Measurements from ENCODE around the gene CALCOCO2. TPM values are rescaled to one million over a fixed set of nuclear protein-coding genes. Genes with fewer than 3 reads are reported as not detected.

Gene CALCOCO2, protein sequence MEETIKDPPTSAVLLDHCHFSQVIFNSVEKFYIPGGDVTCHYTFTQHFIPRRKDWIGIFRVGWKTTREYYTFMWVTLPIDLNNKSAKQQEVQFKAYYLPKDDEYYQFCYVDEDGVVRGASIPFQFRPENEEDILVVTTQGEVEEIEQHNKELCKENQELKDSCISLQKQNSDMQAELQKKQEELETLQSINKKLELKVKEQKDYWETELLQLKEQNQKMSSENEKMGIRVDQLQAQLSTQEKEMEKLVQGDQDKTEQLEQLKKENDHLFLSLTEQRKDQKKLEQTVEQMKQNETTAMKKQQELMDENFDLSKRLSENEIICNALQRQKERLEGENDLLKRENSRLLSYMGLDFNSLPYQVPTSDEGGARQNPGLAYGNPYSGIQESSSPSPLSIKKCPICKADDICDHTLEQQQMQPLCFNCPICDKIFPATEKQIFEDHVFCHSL
- total RNA-seq, result 23.8 and 35.3 TPM in 2 replicates
- 38.6 and 56.4 TPM in 2 replicates for polyA plus RNA-seq

DNA sequence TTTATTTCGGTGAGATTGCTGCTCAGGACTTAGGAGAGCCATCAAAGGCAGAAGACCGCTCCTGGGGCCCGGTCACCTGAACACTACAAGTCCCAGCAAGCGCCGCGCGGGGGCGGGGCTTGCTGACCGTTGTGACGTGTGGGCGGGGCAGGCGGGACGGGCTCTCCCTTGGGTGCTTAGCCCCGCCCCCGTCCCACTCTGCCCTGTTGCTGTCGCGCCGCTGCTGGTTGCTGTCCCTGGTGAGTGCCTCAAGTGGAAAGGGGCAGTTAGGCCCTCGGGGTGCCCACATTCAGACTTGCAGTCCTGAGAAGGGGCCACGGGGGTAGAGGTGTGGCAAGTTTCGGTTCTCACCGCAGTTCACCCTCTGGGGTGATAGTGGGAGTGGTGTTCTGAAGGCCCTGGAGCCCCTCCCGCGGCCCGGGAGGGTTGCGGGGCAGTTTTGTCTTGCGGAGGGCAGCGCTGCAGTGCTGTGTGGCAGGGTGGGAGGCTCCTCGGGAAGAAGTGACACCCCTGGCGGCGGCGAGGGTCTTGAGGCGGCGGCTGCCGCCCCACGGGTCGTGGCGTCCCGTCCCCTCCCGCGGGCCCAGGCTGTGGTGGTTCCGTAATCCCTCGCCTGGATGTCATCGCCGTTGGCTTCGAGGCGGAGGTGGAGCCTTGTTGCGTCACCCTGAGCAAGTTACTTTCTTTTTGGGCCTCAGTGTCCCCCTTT, at the start of gene CALCOCO2:
Gene CALCOCO2, plus strand, starts transcription at position 196 of the 709 bp plus-strand sequence. CDS start 10,673 bp downstream, outside the sequence.
- Histone ChIP-seq H3K27me3 (no peaks in the 10 kb centered on the region), H3K27ac (peak within 1 kb of the TSS; percentile 3), H3K36me3 (no peaks in the 10 kb centered on the region), H3K4me1 (ENCODE audit: low read depth) (peaks cover 7% of the 10 kb centered on the region), H3K4me3 (peak within 1 kb of the TSS; percentile 58), H3K9me3 (ENCODE audit: low read depth) (no peaks in the 10 kb centered on the region)
- TF ChIP-seq, protein P1, sequence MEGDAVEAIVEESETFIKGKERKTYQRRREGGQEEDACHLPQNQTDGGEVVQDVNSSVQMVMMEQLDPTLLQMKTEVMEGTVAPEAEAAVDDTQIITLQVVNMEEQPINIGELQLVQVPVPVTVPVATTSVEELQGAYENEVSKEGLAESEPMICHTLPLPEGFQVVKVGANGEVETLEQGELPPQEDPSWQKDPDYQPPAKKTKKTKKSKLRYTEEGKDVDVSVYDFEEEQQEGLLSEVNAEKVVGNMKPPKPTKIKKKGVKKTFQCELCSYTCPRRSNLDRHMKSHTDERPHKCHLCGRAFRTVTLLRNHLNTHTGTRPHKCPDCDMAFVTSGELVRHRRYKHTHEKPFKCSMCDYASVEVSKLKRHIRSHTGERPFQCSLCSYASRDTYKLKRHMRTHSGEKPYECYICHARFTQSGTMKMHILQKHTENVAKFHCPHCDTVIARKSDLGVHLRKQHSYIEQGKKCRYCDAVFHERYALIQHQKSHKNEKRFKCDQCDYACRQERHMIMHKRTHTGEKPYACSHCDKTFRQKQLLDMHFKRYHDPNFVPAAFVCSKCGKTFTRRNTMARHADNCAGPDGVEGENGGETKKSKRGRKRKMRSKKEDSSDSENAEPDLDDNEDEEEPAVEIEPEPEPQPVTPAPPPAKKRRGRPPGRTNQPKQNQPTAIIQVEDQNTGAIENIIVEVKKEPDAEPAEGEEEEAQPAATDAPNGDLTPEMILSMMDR (IDR thresholded peaks at IDR 0.05; ENCODE audit: low read depth, low read length), result no peak
- DNase-seq (ENCODE audit: low read depth in 1 of 2, low spot score in 1 of 2), result peak; percentile 94 to 97

DNA sequence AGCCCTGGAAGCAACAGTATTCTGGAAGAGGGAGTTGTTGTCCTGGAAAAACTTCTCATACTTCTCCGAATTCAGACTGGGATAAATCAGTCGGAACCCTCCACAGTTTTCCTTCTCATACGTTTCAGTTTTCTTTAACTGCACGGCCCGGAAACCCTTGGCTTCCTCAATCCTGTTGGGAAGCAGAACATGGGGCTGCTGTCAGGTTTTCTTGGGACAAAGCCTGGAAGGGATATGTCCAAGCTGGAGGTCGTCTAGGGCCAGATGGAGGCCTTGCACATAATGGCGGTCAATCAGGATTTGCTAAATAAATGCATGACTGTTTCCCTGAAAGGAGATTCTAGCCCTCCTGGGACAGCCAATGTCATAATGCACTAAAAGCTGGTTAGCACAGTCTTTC, 43.0 kb upstream of the CALCOCO2 start:
- Histone ChIP-seq H3K27ac (no peak overlapping the region), H3K4me1 (ENCODE audit: low read depth) (no peaks in the 10 kb centered on the region), H3K27me3 (peaks cover 69% of the 10 kb centered on the region), H3K36me3 (no peaks in the 10 kb centered on the region), H3K4me3 (no peak overlapping the region), H3K9me3 (ENCODE audit: low read depth) (no peaks in the 10 kb centered on the region)
- no peak for DNase-seq (ENCODE audit: low read depth in 1 of 2, low spot score in 1 of 2)
- TF ChIP-seq, protein P1 (IDR thresholded peaks at IDR 0.05; ENCODE audit: low read depth, low read length), result no peak

DNA sequence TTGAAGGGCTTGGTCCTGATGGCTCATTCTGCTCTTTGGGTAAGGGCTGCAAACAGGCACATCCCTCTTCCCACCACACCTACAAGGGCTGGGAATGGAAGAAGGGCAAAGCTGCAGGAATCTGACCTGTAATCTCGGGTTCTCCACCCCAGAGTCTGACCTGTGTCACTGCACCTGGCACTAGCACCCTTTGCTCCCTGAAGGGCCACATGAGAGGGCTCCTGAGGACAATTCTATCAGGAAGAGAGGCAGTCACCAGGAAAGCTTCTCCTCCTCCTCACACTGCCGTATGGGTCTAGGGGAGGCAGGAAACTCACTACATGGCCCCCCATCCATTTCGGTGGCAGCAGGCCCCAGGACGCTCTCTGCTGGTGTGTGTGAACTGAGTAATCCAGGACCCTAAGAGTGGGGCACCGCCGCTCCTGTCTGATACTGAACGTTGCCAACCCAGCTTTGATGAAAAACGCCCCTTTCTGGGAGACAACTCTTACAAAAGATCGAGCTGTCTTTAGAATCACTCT, 40.2 kb upstream of the CALCOCO2 start:
- H3K27me3 ChIP-seq, result peaks cover 71% of the 10 kb centered on the region
- H3K4me1 ChIP-seq (ENCODE audit: low read depth), result no peaks in the 10 kb centered on the region
- no peaks in the 10 kb centered on the region for H3K36me3 ChIP-seq
- H3K9me3 ChIP-seq (ENCODE audit: low read depth), result no peaks in the 10 kb centered on the region
- TF ChIP-seq, protein P1 (IDR thresholded peaks at IDR 0.05; ENCODE audit: low read depth, low read length), result no peak
- H3K27ac ChIP-seq, result no peak overlapping the region
- no peak overlapping the region for H3K4me3 ChIP-seq
- no peak for DNase-seq (ENCODE audit: low read depth in 1 of 2, low spot score in 1 of 2)

DNA sequence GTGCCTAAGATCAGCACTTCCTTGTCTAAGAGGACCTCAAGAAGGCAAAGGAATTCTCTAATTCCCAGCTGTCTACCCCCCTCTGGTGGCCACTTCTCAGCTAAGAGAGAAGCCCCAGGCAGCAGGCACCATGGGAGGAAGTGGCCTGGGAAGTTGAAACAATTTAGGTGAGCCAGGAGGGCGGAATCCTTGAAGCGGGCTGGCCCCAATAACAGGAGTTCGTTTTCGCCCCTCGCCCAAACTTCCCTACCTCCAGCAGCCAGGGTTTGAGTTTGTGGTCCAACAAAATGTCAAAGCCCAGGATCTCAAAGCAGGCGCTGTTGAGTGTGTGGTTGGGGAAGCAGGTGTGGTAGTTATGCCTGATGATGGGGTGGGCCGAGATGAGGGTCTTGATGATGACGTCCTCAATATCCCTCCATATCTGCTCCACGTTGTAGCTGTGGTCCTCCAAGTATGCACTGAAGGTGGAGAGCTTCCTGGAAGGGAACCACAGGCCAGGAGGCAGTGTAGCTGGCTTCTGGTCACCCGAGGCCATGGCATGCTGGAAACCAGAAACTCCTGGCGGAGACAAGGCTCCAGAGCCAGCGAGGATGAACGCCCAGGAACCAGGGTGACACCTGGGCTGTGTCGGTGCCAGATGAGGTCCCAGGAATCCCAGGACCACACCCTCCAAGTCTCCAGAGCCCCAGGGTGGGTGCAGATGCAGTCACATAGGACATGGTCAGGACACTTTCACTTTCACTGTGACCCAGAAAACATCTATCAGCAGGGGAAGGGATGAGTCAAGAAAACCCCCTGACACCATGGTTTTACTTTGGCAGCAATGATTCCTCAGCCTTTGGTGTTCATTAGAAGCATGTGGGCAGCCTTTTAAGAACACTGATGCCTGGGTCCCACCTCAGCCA, 39.5 kb upstream of the CALCOCO2 start:
- no peaks in the 10 kb centered on the region for H3K36me3 ChIP-seq
- H3K4me1 ChIP-seq (ENCODE audit: low read depth), result no peaks in the 10 kb centered on the region
- no peak overlapping the region for H3K4me3 ChIP-seq
- peak; percentile 87 to 88 for DNase-seq (ENCODE audit: low read depth in 1 of 2, low spot score in 1 of 2)
- peaks cover 70% of the 10 kb centered on the region for H3K27me3 ChIP-seq
- no peak overlapping the region for H3K27ac ChIP-seq
- no peaks in the 10 kb centered on the region for H3K9me3 ChIP-seq (ENCODE audit: low read depth)
- TF ChIP-seq, protein P1 (IDR thresholded peaks at IDR 0.05; ENCODE audit: low read depth, low read length), result peak; percentile 89

Measured in cardiac muscle cell (in vitro differentiated cells and primary cell).